HepG2 (cell line): ENCODE measurements around the gene PNMA8C. TPM values are rescaled to one million over a fixed set of nuclear protein-coding genes. Genes with fewer than 3 reads are reported as not detected.

Source experiments
- ARID2 ChIP-seq: sonication (generic); formaldehyde crosslinking; IDR thresholded peaks from 2 replicates; pipeline ENCODE4 v1.8.1; 2022; ENCODE audit warnings: mild to moderate bottlenecking, missing genetic modification reagents, borderline replicate concordance
- CBX1 ChIP-seq: IDR thresholded peaks from one replicate; pipeline ENCODE4 v1.6.1; 2016; ENCODE audit warnings: antibody characterized with exemption, low read depth
- FOSL2 ChIP-seq: sonication (generic); formaldehyde crosslinking; IDR thresholded peaks from 2 replicates; pipeline ENCODE4 v1.4.0; 2020; ENCODE audit warnings: missing genetic modification reagents
- GMEB1 ChIP-seq: sonication (generic); formaldehyde crosslinking; IDR thresholded peaks from 2 replicates; pipeline ENCODE4 v1.5.1; 2020; ENCODE audit warnings: missing genetic modification reagents, mild to moderate bottlenecking, borderline replicate concordance
- JDP2 ChIP-seq: sonication (generic); formaldehyde crosslinking; IDR thresholded peaks from 2 replicates; pipeline ENCODE4 v1.8.1; 2022; ENCODE audit warnings: missing genetic modification reagents, borderline replicate concordance
- MAFF ChIP-seq: IDR thresholded peaks from 2 replicates; pipeline ENCODE4 v1.6.1; 2011; ENCODE audit warnings: low read depth, low read length, improper control_type of control experiment
- NR2C2 ChIP-seq: sonication (generic); formaldehyde crosslinking; IDR thresholded peaks from 2 replicates; pipeline ENCODE4 v1.4.0; 2020; ENCODE audit warnings: missing genetic modification reagents, mild to moderate bottlenecking, moderate library complexity, borderline replicate concordance
- TBL1XR1 ChIP-seq: fragments of 150-350 bp; IDR thresholded peaks from 2 replicates; pipeline ENCODE4 v1.6.1; 2014; ENCODE audit warnings: borderline replicate concordance, low read length; ENCODE audit not compliant: partially characterized antibody
- USF2 ChIP-seq, 2 experiments: sonication (generic) in 1 of 2; formaldehyde crosslinking in 1 of 2; IDR thresholded peaks; 2 replicates each; pipeline versions ENCODE4 v1.5.1 to v1.6.1; 2011 to 2020; ENCODE audit warnings: borderline replicate concordance in 1 of 2, low read depth in 1 of 2, low read length in 1 of 2, mild to moderate bottlenecking in 1 of 2, missing genetic modification reagents in 1 of 2, moderate library complexity in 1 of 2
- ZKSCAN5 ChIP-seq: sonication (generic); formaldehyde crosslinking; IDR thresholded peaks from 2 replicates; pipeline ENCODE4 v1.5.1; 2020; ENCODE audit warnings: mild to moderate bottlenecking, missing genetic modification reagents
- ZNF263 ChIP-seq: sonication (generic); formaldehyde crosslinking; IDR thresholded peaks from 2 replicates; pipeline ENCODE4 v1.4.0; 2020; ENCODE audit warnings: missing genetic modification reagents
- ZNF264 ChIP-seq: sonication (generic); formaldehyde crosslinking; IDR thresholded peaks from 2 replicates; pipeline ENCODE4 v1.4.0; 2020; ENCODE audit warnings: missing genetic modification reagents
- ZNF331 ChIP-seq: sonication (generic); formaldehyde crosslinking; IDR thresholded peaks from 2 replicates; pipeline ENCODE4 v1.4.0; 2020; ENCODE audit warnings: missing genetic modification reagents
- ZNF639 ChIP-seq: conservative IDR thresholded peaks from 2 replicates; pipeline ENCODE4 v1.6.1; 2018; ENCODE audit warnings: missing genetic modification reagents
- ZNF724P ChIP-seq: sonication (generic); formaldehyde crosslinking; IDR thresholded peaks from 2 replicates; pipeline ENCODE4 v1.8.0; 2022; ENCODE audit warnings: missing genetic modification reagents, borderline replicate concordance
- polyA plus RNA-seq, 8 experiments: library from polyadenylated mRNA; depleted of rRNA in 3 of 8; stranded (reverse) in 7 of 8; unstranded in 1 of 8; fragments of >200 nt; fragmentation: Illumina TruSeq in 4 of 8; extraction: Trizol in 4 of 8; gene quantifications; 2 replicates each; pipeline versions ENCODE4 v1.2.1 to v1.2.3, GENCODE V29; 2011 to 2016; ENCODE audit warnings: low read depth in 4 of 8, missing spikeins in 1 of 8, mixed read lengths in 1 of 8; ENCODE audit not compliant: insufficient read depth in 1 of 8
- total RNA-seq, 5 experiments: library from RNA; depleted of rRNA; stranded (reverse); fragments of >200 nt; fragmentation: Illumina TruSeq; extraction: Trizol; gene quantifications; 2 replicates each; pipeline ENCODE4 v1.2.3, GENCODE V29; 2016; ENCODE audit warnings: low read depth in 1 of 5
- TF ChIP-seq, protein P1 (sequence below): sonication (generic); formaldehyde crosslinking; IDR thresholded peaks from 2 replicates; pipeline ENCODE4 v1.5.1; 2020; ENCODE audit warnings: missing genetic modification reagents, mild to moderate bottlenecking, borderline replicate concordance
- TF ChIP-seq, protein P2 (sequence below): fragments of 450-650 bp; IDR thresholded peaks from 2 replicates; pipeline ENCODE4 v1.6.1; 2016
- TF ChIP-seq, protein P3 (sequence below): sonication (generic); formaldehyde crosslinking; IDR thresholded peaks from 2 replicates; pipeline ENCODE4 v1.4.0; 2020; ENCODE audit warnings: mild to moderate bottlenecking, missing genetic modification reagents

PNMA8C gene
- total and polyA plus RNA-seq, 2 of the 13 experiments (the other 11 are each of a cell fraction or from before 2014, with no cell fraction given) = not detected

DNA sequence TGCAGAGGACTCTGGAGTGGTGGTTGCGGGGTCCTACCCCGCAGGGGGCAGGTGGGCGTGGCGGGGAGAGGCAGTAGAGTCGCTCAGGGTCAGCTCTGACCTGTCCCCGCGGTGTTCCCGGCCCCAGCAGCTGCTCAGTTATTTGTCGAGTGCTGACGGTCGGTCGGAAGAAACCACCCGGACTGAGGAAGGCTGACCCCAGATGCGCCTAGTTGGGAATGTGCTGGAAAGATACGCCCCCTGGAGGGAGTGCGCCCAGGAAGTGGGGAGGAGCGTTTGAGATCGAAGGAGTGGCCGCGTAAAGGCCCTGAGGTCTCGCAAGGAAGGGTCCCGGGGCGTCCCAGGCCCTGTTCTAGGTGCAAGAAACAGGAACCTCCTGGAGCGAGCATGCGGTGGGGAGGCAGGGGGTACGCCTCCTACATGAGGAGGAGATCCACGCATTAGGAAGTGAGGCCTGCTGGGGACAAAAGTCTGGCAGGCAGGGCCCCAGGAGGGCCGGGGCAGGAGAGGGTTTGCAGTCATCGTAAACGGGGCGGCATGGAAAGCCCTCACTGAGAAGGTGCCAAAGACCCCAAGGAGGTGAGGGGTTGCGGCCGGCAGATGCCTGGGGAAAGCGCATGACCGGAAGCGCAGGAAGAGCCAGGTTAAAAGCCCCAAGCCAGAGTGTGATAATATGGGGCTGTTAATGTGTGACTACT lies 24.5 kb downstream of the PNMA8C start (continued):
- TF ChIP-seq, protein P1, sequence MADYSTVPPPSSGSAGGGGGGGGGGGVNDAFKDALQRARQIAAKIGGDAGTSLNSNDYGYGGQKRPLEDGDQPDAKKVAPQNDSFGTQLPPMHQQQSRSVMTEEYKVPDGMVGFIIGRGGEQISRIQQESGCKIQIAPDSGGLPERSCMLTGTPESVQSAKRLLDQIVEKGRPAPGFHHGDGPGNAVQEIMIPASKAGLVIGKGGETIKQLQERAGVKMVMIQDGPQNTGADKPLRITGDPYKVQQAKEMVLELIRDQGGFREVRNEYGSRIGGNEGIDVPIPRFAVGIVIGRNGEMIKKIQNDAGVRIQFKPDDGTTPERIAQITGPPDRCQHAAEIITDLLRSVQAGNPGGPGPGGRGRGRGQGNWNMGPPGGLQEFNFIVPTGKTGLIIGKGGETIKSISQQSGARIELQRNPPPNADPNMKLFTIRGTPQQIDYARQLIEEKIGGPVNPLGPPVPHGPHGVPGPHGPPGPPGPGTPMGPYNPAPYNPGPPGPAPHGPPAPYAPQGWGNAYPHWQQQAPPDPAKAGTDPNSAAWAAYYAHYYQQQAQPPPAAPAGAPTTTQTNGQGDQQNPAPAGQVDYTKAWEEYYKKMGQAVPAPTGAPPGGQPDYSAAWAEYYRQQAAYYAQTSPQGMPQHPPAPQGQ (CRISPR knock-in tag) = no peak
- TF ChIP-seq ZNF639 (no peak), ARID2 (CRISPR knock-in tag) (0 out of 2 replicates have a peak, but pooled peaks have one; percentile 76), FOSL2 (CRISPR knock-in tag) (no peak; the same call in 1 of the 2 replicates), ZNF264 (CRISPR knock-in tag) (0 out of 2 replicates have a peak, but pooled peaks have one; percentile 34), GMEB1 (0 out of 2 replicates have a peak, but pooled peaks have one; percentile 33), ZNF331 (CRISPR knock-in tag) (no peak; the same call in 1 of the 2 replicates), USF2 (IDR thresholded peaks at IDR 0.05; ENCODE audit: low read depth, low read length) (no peak), USF2 (CRISPR knock-in tag; IDR thresholded peaks at IDR 0.05; ENCODE audit: borderline replicate concordance) (no peak), ZNF724P (no peak), MAFF (no peak), ZKSCAN5 (CRISPR knock-in tag) (0 out of 2 replicates have a peak, but pooled peaks have one; percentile 70), TBL1XR1 (no peak), CBX1 (no peak), JDP2 (CRISPR knock-in tag) (no peak), NR2C2 (peak; percentile 57; the same call in 1 of the 2 replicates), ZNF263 (CRISPR knock-in tag) (peak; percentile 95)
- TF ChIP-seq, protein P2, sequence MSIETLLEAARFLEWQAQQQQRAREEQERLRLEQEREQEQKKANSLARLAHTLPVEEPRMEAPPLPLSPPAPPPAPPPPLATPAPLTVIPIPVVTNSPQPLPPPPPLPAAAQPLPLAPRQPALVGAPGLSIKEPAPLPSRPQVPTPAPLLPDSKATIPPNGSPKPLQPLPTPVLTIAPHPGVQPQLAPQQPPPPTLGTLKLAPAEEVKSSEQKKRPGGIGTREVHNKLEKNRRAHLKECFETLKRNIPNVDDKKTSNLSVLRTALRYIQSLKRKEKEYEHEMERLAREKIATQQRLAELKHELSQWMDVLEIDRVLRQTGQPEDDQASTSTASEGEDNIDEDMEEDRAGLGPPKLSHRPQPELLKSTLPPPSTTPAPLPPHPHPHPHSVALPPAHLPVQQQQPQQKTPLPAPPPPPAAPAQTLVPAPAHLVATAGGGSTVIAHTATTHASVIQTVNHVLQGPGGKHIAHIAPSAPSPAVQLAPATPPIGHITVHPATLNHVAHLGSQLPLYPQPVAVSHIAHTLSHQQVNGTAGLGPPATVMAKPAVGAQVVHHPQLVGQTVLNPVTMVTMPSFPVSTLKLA = no peak
- TF ChIP-seq, protein P3, sequence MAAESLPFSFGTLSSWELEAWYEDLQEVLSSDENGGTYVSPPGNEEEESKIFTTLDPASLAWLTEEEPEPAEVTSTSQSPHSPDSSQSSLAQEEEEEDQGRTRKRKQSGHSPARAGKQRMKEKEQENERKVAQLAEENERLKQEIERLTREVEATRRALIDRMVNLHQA = no peak
